T-helper 2 cell treated with Interferon-gamma antibody and Interleukin-4, amounts not matched to agents 5 μg/mL and 100 μg/mL, for 36 hours (primary cell): ENCODE data around the gene LUZP1.
A peak's percentile ranks its signal among the peaks of the same experiment; 100 is the strongest.

ENCODE experiments used
- DNase-seq: peaks from one replicate; pipeline ENCODE4 v3.0.0; 2021; ENCODE audit warnings: low spot score
- H3K27ac Mint-ChIP-seq: one replicate; pipeline ENCODE4 v1.8.0; 2021; ENCODE audit warnings: mild to moderate bottlenecking, mixed read lengths
- H3K27me3 Mint-ChIP-seq: one replicate; pipeline ENCODE4 v1.8.0; 2021; ENCODE audit warnings: low read depth, mixed read lengths
- H3K36me3 Mint-ChIP-seq: one replicate; pipeline ENCODE4 v1.8.0; 2021; ENCODE audit warnings: low read depth, mixed read lengths
- H3K4me1 Mint-ChIP-seq: one replicate; pipeline ENCODE4 v1.8.0; 2021; ENCODE audit warnings: low read depth, mixed read lengths
- H3K4me3 Mint-ChIP-seq: one replicate; pipeline ENCODE4 v1.8.0; 2022; ENCODE audit warnings: mild to moderate bottlenecking, moderate library complexity, mixed read lengths
- H3K9me3 Mint-ChIP-seq: one replicate; pipeline ENCODE4 v1.8.0; 2021; ENCODE audit warnings: mixed read lengths

Gene LUZP1

DNA sequence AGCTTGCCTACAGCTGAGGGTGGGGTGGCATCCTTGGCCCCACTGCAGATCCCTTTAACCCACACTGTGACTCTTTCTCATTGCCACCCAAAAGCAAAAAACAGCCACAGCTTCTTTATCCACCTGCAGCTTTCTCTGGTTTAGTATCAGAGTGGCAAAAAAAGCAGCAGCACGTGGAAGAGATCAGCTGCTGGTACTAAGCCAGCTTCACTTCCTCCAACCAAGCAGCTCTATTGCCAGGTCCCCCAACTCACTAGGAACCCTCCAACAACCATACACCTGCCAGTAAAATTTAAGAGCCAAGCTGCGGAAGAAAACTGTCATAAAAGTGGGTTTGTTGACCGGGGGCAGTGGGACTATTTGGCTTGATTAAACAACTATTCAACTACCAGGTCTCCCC, 83.0 kb downstream of the LUZP1 start:
- Mint-ChIP-seq H3K4me1 (no peaks in the 10 kb centered on the region), H3K27ac (no peak overlapping the region), H3K4me3 (no peak overlapping the region), H3K27me3 (no peaks in the 10 kb centered on the region), H3K36me3 (peaks cover 28% of the 10 kb centered on the region), H3K9me3 (no peaks in the 10 kb centered on the region)
- no peak for DNase-seq

DNA sequence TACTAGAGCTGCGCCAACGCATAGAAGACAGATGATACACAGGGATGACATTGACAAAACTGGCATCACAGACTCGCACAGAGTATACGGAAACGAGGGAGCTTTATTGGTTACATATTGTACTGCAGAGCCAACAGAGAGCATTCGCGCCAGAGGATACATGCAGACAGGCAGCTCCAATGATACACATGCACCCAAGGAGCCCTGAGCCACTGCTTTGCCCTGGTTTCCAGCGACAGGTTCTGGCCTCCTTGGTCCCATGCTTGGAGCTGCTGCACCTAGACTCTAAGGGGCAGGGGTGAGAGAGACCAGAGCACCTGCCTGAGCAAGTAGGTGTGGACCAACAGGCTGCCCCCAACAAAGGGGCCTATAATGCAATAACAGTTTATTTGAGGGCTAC, 83.8 kb downstream of the LUZP1 start:
- no peak overlapping the region for H3K4me3 Mint-ChIP-seq
- H3K9me3 Mint-ChIP-seq: no peaks in the 10 kb centered on the region
- no peak for DNase-seq
- no peaks in the 10 kb centered on the region for H3K27me3 Mint-ChIP-seq
- no peak overlapping the region for H3K27ac Mint-ChIP-seq
- H3K36me3 Mint-ChIP-seq: peaks cover 36% of the 10 kb centered on the region
- H3K4me1 Mint-ChIP-seq: no peaks in the 10 kb centered on the region

DNA sequence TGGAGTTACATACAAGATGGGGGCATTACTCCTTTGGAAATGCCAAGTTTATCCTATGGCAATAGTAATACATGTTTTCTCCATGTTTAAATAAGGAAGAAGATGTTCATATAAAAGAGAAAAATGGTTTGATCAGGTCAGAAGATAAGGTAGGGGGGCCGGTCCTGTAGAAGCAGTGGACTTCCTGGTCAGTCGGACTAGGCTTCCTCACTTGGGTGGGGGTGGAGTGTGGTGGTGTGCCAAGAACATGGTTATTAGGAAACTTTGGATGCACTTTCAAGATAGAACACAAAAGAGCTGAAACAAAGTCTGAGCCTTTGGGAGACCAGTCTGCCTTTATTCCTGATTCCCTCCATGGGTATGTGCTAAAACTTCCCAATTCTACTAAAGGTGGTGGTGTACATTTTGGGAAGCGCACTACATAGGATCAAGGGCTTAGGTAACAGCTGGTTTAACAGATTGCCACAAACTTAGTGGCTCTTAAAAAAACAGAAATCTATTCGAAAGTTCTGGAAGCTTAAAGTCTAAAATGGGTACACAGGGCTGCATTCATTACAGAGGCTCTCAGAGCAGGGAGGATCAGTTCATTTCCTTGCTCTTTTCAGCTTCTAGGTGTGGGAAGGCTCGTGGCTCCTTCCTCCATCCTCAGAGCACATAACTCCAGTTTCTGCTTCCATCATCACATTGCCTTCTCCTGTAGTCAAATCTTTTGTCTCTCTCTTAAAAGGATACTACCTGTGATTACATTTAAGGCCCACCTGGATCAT, 84.8 kb downstream of the LUZP1 start:
- H3K36me3 Mint-ChIP-seq: peaks cover 37% of the 10 kb centered on the region
- H3K27ac Mint-ChIP-seq: no peak overlapping the region
- H3K4me3 Mint-ChIP-seq: no peak overlapping the region
- H3K9me3 Mint-ChIP-seq: no peaks in the 10 kb centered on the region
- H3K4me1 Mint-ChIP-seq: no peaks in the 10 kb centered on the region
- H3K27me3 Mint-ChIP-seq: no peaks in the 10 kb centered on the region
- no peak for DNase-seq

DNA sequence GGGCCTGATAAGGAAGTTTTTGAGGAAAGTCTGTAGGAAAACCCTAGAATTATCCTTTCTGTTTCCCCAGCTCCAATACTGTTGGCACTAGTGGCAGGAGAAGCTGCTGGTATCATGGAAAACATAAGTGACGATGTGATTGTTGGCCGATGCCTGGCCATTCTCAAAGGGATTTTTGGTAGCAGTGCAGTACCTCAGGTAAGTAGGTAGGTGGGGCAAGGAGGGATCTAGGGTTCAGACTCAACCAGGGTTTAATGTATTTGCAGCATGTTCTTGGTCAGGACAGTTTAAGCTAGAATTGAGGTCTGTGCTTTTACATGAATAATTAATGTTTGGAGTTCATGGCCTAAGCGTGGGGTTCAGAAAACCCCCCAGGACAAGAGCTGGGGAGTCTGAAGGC, 87.3 kb downstream of the LUZP1 start:
- no peak overlapping the region for H3K4me3 Mint-ChIP-seq
- no peaks in the 10 kb centered on the region for H3K9me3 Mint-ChIP-seq
- H3K27ac Mint-ChIP-seq: no peak overlapping the region
- no peaks in the 10 kb centered on the region for H3K4me1 Mint-ChIP-seq
- DNase-seq: no peak
- H3K27me3 Mint-ChIP-seq: no peaks in the 10 kb centered on the region
- peaks cover 41% of the 10 kb centered on the region for H3K36me3 Mint-ChIP-seq

DNA sequence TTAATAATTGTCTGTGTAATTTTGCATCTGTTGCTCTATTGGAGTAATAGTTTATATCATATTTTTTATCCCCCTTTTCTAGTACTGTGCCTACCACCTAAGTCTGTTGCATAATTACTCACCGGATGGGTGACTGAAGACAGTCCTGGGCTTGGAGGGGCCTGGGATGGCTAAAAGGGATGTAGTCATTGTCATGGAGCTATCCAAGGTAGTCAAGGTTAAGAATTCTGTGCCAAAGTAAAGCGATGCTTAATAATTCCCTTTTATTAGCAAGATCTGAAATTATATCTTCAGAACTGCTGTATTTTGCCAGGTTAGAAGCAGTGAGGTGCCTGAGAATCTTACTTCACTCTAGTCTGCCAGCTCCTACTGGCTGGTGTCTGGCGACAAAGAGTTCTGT, 87.8 kb downstream of the LUZP1 start:
- Mint-ChIP-seq H3K4me1 (no peaks in the 10 kb centered on the region), H3K4me3 (no peak overlapping the region), H3K9me3 (no peaks in the 10 kb centered on the region), H3K36me3 (peaks cover 41% of the 10 kb centered on the region), H3K27me3 (no peaks in the 10 kb centered on the region), H3K27ac (no peak overlapping the region)
- no peak for DNase-seq

DNA sequence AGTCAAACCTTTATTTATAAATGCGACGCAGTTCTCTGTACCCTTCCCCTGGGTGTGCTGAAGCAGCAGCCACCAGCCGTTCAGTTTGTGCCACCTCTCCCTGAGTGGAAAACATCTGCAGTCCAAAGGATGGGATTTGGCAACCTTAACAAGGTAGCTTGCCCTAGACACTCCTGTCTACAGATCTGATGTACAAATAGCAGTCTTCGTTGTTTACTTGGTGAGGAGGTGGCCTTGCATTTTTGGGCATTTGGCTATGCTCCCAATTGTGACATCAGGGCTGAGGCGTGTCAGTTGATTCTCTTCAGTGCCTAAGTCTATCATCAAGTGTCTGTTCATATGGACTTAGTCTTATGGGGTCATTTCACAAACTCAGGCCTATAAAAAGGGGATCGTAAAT, 89.6 kb downstream of the LUZP1 start:
- Mint-ChIP-seq H3K9me3 (no peaks in the 10 kb centered on the region), H3K4me1 (peaks cover 1% of the 10 kb centered on the region), H3K27ac (no peak overlapping the region), H3K27me3 (no peaks in the 10 kb centered on the region), H3K36me3 (peaks cover 40% of the 10 kb centered on the region), H3K4me3 (no peak overlapping the region)
- DNase-seq: no peak

DNA sequence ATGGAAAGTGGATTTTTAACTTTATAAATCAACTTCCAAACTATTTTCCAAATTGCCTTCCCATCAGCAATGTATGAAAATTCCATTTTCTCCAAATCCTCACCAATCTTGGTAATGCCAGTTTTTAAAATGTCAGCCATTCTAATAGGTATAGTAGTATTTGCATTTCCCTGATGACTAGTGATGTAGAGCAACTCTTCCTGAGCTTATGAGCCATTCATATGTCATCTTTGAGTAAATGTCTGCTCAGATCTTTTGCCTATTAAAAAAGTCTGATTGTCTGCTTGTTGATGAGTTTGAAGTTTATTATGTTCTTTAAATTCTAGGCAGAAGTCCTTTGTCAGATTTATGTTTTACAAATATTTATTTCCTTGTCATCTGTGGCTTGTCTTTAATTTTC, 94.6 kb downstream of the LUZP1 start:
- Mint-ChIP-seq H3K27ac (no peak overlapping the region), H3K4me1 (peaks cover 1% of the 10 kb centered on the region), H3K4me3 (no peak overlapping the region), H3K36me3 (peaks cover 39% of the 10 kb centered on the region), H3K9me3 (no peaks in the 10 kb centered on the region), H3K27me3 (no peaks in the 10 kb centered on the region)
- no peak for DNase-seq

DNA sequence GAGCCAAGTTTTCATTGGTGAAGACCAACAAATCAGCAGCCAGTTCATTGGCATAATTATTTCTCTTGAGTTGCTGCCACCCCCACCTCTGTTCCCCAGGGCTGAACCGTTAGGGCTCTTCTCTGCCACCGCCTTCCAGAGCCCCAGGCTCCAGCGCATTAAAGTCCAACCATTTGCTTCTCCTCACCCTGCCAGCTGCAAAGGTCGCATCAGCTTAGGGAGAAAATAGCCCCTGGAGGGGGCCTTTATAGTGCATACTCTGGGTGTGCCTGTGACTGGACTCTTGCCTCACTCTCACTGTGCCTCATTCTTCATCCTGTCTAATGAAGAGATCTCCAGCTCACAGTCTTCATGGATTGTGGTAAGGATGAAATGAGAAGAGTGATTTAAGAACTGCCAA, 99.0 kb downstream of the LUZP1 start:
- Mint-ChIP-seq H3K36me3 (peaks cover 45% of the 10 kb centered on the region), H3K27me3 (no peaks in the 10 kb centered on the region), H3K4me3 (no peak overlapping the region), H3K9me3 (no peaks in the 10 kb centered on the region), H3K4me1 (peaks cover under 1% of the 10 kb centered on the region), H3K27ac (no peak overlapping the region)
- DNase-seq: no peak

DNA sequence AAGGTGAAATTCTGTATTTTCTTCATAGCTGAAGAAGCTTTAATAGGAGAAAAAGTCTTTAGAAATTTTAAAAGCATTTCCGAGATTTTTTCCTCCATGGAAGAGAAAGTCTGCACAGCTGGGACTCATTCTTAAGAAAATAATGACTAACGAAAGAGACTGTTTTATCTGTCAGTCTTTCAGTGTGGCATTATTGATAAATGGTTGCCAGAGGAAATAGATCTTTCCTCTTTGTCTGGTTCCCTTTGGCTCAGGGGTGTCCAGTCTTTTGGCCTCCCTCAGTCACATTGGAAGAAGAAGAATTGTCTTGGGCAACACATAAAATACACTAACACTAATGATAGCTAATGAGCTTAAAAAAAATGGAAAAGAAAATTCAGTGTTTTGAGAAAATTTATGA, 99.5 kb downstream of the LUZP1 start:
- H3K36me3 Mint-ChIP-seq: peaks cover 45% of the 10 kb centered on the region
- no peaks in the 10 kb centered on the region for H3K4me1 Mint-ChIP-seq
- H3K27ac Mint-ChIP-seq: no peak overlapping the region
- no peak for DNase-seq
- H3K9me3 Mint-ChIP-seq: no peaks in the 10 kb centered on the region
- no peak overlapping the region for H3K4me3 Mint-ChIP-seq
- no peaks in the 10 kb centered on the region for H3K27me3 Mint-ChIP-seq

DNA sequence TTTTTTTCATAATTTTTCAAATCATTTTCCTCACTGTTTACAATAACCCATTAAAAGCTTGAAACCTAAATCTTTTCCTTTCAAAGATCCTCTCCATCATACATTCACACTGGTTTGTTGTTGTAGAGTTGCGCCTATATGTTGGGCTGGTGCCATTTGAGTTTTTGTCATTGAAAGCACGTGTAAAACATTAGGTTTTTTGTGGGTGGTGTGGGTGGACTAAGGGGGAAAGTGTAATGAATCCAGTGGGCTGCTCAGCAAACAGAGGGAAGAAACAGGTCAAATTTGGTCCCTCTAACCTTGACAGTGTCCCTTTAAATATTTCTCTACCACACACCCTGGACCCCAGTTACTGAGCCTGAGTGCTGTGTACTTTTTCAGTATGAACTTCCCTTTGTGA, 102.6 kb downstream of the LUZP1 start:
- no peaks in the 10 kb centered on the region for H3K9me3 Mint-ChIP-seq
- H3K4me3 Mint-ChIP-seq: no peak overlapping the region
- no peaks in the 10 kb centered on the region for H3K4me1 Mint-ChIP-seq
- H3K27ac Mint-ChIP-seq: no peak overlapping the region
- DNase-seq: no peak
- no peaks in the 10 kb centered on the region for H3K27me3 Mint-ChIP-seq
- H3K36me3 Mint-ChIP-seq: peaks cover 36% of the 10 kb centered on the region

DNA sequence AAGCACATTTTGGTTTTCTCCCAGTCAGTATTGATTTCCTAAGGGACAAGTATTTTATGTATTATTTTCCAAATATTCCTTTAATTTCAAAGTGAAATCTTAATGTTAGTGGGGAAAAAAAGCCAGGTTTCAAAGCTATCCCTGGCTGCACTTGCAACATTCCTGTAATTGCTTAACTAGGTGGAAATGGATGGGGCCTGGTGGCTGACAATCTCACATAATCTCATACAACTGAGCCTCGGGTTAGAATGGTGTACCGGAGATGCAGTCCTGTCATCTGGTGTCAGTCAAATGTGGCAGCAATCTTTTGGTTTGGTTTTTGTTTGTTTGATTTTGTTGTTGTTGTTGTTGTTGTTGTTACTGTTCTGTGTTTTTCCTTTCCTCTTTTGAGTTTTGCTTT, 103.3 kb downstream of the LUZP1 start:
- Mint-ChIP-seq H3K27me3 (no peaks in the 10 kb centered on the region), H3K4me1 (no peaks in the 10 kb centered on the region), H3K27ac (peak overlapping the region; percentile 7), H3K9me3 (no peaks in the 10 kb centered on the region), H3K36me3 (peaks cover 38% of the 10 kb centered on the region), H3K4me3 (no peak overlapping the region)
- no peak for DNase-seq

DNA sequence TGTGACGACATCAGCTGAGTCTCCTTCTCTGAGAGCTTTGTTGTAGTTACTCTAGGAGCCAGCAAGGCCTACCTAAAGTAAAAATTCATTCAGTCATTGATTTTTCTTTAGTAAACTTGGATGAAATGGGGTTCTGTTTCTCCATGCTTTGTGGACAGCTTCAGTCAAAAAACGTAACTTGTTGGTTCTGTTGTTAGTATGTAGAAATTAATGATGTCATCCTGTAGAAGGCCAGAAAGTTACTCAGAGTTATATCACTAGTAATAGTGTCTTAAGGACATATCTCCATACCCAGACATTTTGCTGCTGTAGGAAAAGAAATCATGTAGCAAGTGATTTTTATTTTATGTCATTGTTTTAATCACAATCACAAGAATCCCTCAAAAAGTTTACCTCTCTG, 106.4 kb downstream of the LUZP1 start:
- Mint-ChIP-seq H3K9me3 (no peaks in the 10 kb centered on the region), H3K4me1 (no peaks in the 10 kb centered on the region), H3K27ac (no peak overlapping the region), H3K4me3 (no peak overlapping the region), H3K27me3 (no peaks in the 10 kb centered on the region), H3K36me3 (peaks cover 41% of the 10 kb centered on the region)
- no peak for DNase-seq

DNA sequence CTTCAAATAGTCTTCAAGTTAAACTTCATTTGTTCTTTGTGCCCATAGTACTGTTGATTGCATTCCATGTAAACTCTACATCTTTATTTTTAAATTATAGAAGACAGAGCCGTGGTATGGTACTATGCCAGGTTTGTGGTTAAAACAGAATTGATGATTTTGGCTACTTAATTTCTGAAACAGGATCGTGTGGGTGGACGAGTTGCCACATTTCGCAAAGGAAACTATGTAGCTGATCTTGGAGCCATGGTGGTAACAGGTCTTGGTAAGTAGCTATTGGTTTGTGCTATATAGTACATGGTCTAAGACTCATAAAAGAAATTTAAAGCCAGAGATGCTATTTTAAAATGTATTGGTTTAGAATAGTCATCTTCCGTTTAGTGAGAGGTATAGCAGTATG, 111.4 kb downstream of the LUZP1 start:
- Mint-ChIP-seq H3K4me3 (no peak overlapping the region), H3K27me3 (no peaks in the 10 kb centered on the region), H3K27ac (no peak overlapping the region)

DNA sequence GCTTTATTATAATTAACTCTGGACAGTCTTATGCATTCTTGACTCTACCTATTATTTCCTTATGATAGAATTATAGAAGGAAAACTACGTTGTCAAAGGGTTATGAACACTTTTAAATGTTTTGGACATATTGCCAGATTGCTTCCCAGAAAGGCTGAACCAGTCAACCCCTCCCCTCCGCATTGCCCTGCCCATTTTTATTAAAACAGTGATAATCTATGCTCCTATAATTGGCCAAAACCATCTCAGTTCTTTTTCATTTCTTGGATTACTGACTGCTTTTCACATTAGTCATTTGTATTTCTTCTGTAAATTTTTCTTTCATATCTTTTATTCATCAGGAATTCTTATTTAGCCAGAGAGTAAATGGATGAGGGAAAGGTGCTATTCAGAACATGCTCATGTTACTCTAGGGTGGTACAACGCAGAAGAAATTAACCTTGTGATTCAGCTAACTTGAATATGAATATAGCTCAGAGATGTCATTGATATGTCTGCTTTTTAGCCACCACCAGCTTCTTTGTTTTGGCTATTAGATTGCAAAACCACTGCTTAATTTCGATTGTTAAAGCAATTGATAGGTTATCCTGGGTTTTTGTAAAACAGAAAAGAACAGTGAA, 117.3 kb downstream of the LUZP1 start:
- no peak for DNase-seq
- Mint-ChIP-seq H3K9me3 (no peaks in the 10 kb centered on the region), H3K4me3 (no peak overlapping the region), H3K36me3 (peaks cover 20% of the 10 kb centered on the region), H3K27me3 (no peaks in the 10 kb centered on the region), H3K4me1 (peaks cover 3% of the 10 kb centered on the region), H3K27ac (no peak overlapping the region)

More for the DNA sequence above, 111.4 kb downstream of the LUZP1 start:
- H3K9me3 Mint-ChIP-seq: no peaks in the 10 kb centered on the region
- no peaks in the 10 kb centered on the region for H3K4me1 Mint-ChIP-seq
- DNase-seq: no peak
- peaks cover 49% of the 10 kb centered on the region for H3K36me3 Mint-ChIP-seq

DNA sequence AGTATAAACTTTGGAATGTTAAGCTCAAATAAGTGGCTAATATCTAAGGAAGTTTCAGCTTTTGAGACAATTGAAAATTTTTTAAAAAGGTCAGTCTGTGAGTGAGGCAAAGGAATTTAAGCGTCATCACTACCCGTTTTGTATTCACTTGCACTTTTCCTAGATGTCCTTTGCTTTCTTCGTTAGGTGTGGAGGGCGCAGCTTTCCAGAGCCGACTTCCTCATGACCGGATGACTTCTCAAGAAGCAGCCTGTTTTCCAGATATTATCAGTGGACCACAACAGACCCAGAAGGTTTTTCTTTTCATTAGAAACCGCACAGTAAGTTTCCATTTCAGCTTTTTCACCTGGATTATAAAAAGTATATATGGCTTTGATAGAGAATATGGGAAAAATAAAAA, 118.5 kb downstream of the LUZP1 start:
- Mint-ChIP-seq H3K36me3 (peaks cover 13% of the 10 kb centered on the region), H3K27me3 (no peaks in the 10 kb centered on the region), H3K4me3 (no peak overlapping the region), H3K4me1 (peaks cover 11% of the 10 kb centered on the region), H3K9me3 (no peaks in the 10 kb centered on the region), H3K27ac (no peak overlapping the region)
- no peak for DNase-seq
